Measurements from ENCODE around the gene TSPAN17. TPM values are rescaled to one million over a fixed set of nuclear protein-coding genes. Genes with fewer than 3 reads are reported as not detected.

Gene TSPAN17
- total RNA-seq, 1 experiment from 2014 or later: 50.1 TPM

- TF ChIP-seq JUND (IDR thresholded peaks at IDR 0.05): no peak
Observed at GRCh38 chr5:176601901-176602482, 45.3 kb upstream of the TSPAN17 start (continued).

- CTCF ChIA-PET: no interaction called here
- peaks cover 5 to 6% of the 10 kb centered on the region in 2 experiments; a peak in 3 of 4 replicates for H3K36me3 ChIP-seq (ENCODE audit: control insufficient read depth in 1 of 2, insufficient read depth in 2 of 2, low read length in 2 of 2)
- no peaks in the 10 kb centered on the region for H3K9me2 ChIP-seq (ENCODE audit: insufficient read depth)
- POLR2A ChIA-PET: interaction anchor here (1.0 kb wide), 1 partner anchor 65 kb away, joined by 3 read pairs; the partner anchor contains the start of gene RNF44
- H2AFZ ChIP-seq (ENCODE audit: low read depth, low read length, poor library complexity, severe bottlenecking): no peak overlapping the region
- H3K79me2 ChIP-seq (ENCODE audit: insufficient read depth, low read length): peaks cover 30% of the 10 kb centered on the region
- ATAC-seq (peak; percentile 36), DNase-seq (ENCODE audit: low read depth, low spot score) (no peak)
- H3K4me1 ChIP-seq (ENCODE audit: control insufficient read depth in 1 of 2, insufficient read depth in 2 of 2, low read length in 2 of 2): peaks cover 7 to 10% of the 10 kb centered on the region in 2 experiments; a peak in 3 of 4 replicates
- H3K4me3 ChIP-seq (replicated peaks in 1 of 2; ENCODE audit: low read depth in 1 of 2, low read length in 2 of 2): no peak overlapping the region
- no peaks in the 10 kb centered on the region for H4K20me1 ChIP-seq (ENCODE audit: insufficient read depth)
- H3K27ac ChIP-seq (ENCODE audit: low read depth, low read length): no peak overlapping the region
- peak overlapping the region; percentile 4; the same call in 1 of the 2 replicates for H3K4me2 ChIP-seq (ENCODE audit: low read length)
- no peak overlapping the region for H3K9ac ChIP-seq (ENCODE audit: low read length)
- no peaks in the 10 kb centered on the region for H3K27me3 ChIP-seq (ENCODE audit: insufficient read depth, low read length)
- intact Hi-C loops (cut with micrococcal nuclease): no loop called here
- BruUV-seq (replicated peaks): no TSS peak
- RAD21 ChIA-PET (ENCODE audit: low non-redundant PET in 1 of 2, low total read pairs in 2 of 2, uncharacterized antibody in 2 of 2, unreplicated experiment in 2 of 2): no interaction called here
- no peaks in the 10 kb centered on the region for H3K9me3 ChIP-seq (ENCODE audit: control insufficient read depth in 1 of 2, insufficient read depth in 1 of 2, low read depth in 1 of 2, low read length in 2 of 2)
- TF ChIP-seq SRF (IDR thresholded peaks at IDR 0.05; ENCODE audit: low read depth): no peak
- no peak for TF ChIP-seq CBX3 (IDR thresholded peaks at IDR 0.05; ENCODE audit: low read depth)
- no peak for TF ChIP-seq POLR2A (IDR thresholded peaks at IDR 0.05; ENCODE audit: borderline replicate concordance, extremely low read depth, insufficient read depth, insufficient read length)
- no peak for TF ChIP-seq EZH2phosphoT487 (IDR thresholded peaks at IDR 0.05; ENCODE audit: borderline replicate concordance)
- no peak for TF ChIP-seq JUND (IDR thresholded peaks at IDR 0.05)
- TF ChIP-seq POLR2AphosphoS5 (IDR thresholded peaks at IDR 0.05; ENCODE audit: low read depth, low read length): no peak
- TF ChIP-seq CTCF (IDR thresholded peaks at IDR 0.05 in 2 of 3, conservative IDR thresholded peaks at IDR 0.05 in 1 of 3; ENCODE audit: borderline replicate concordance in 1 of 3, insufficient read depth in 1 of 3, low read depth in 2 of 3, low read length in 2 of 3): no peak
- TF ChIP-seq ZNF274 (IDR thresholded peaks at IDR 0.05; ENCODE audit: low read depth, low read length): no peak
- TF ChIP-seq SP1 (IDR thresholded peaks at IDR 0.05; ENCODE audit: low read depth): no peak
- TF ChIP-seq YY1 (IDR thresholded peaks at IDR 0.05; ENCODE audit: extremely low read depth, insufficient replicate concordance, low read depth, low read length): no peak
- TF ChIP-seq REST (IDR thresholded peaks at IDR 0.05; ENCODE audit: low read depth): no peak
- no peak for TF ChIP-seq RAD21 (IDR thresholded peaks at IDR 0.05; ENCODE audit: low read depth)
- no peak for TF ChIP-seq FOSL1 (IDR thresholded peaks at IDR 0.05; ENCODE audit: low read depth)
- no peak for TF ChIP-seq ATF3 (IDR thresholded peaks at IDR 0.05)
- no peak for TF ChIP-seq CEBPB (IDR thresholded peaks at IDR 0.05; ENCODE audit: low read depth)
- TF ChIP-seq TCF7L2 (IDR thresholded peaks at IDR 0.05; ENCODE audit: borderline replicate concordance, extremely low read depth, insufficient read depth, insufficient read length): no peak
- no peak for TF ChIP-seq ZBTB33 (IDR thresholded peaks at IDR 0.05; ENCODE audit: extremely low read depth, insufficient replicate concordance, low read length)
Observed at GRCh38 chr5:176603091-176603490, 44.2 kb upstream of the TSPAN17 start.

All from HCT116 (cell line).